Pancreas (tissue), 10 donors: Measurements from ENCODE around the gene TXK. TPM values are rescaled to one million over a fixed set of nuclear protein-coding genes. Genes with fewer than 3 reads are reported as not detected.

Experiments
- ATAC-seq, 4 donors: fragments of 200-7000 bp; cut with Tn5 transposase; one replicate each; pipeline versions ENCODE4 v1.8.0 to v1.9.1; 2020; ENCODE audit warnings: mild to moderate bottlenecking in 4 of 4, moderate library complexity in 4 of 4
- DNase-seq, 6 donors: peaks; one replicate each; pipeline ENCODE4 v3.0.0-alpha.2; 2020
- FAIRE-seq: peaks from 2 replicates; lab custom pipeline; 2012; peaks lifted over from hg19 to GRCh38; lab: Jason Lieb, UNC
- H3K27ac ChIP-seq, 4 donors: fragments of 200-600 bp; sonication (generic); 1 replicate in 3 of 4; 2 replicates in 1 of 4; pipeline versions ENCODE4 v1.5.0 to v1.8.0; 2020
- H3K27me3 ChIP-seq, 4 donors: fragments of 200-600 bp; one replicate each; pipeline ENCODE4 v1.8.0; 2021
- H3K36me3 ChIP-seq, 3 donors: fragments of 200-600 bp; sonication (generic) in 1 of 3; one replicate each; pipeline versions ENCODE4 v1.5.0 to v1.8.0; 2020 to 2021
- H3K4me1 ChIP-seq, 3 donors: fragments of 200-600 bp; one replicate each; pipeline ENCODE4 v1.8.0; 2021
- H3K4me3 ChIP-seq, 4 donors: fragments of 200-600 bp; sonication (generic) in 2 of 4; one replicate each; pipeline versions ENCODE4 v1.5.0 to v1.8.0; 2020 to 2021
- H3K9me3 ChIP-seq, 4 donors: fragments of 200-600 bp; one replicate each; pipeline ENCODE4 v1.8.0; 2021
- WGBS, 2 donors: extraction: QIAGEN DNeasy Blood & Tissue Kit; methylation state at CpG; one replicate each; pipeline ENCODE4 v1.1.7; 2013; 5-methylcytosine and 5-hydroxymethylcytosine counted together
- intact Hi-C, 3 donors: fragments of 100-400 bp; cut with DNase I; formaldehyde crosslinking; loops; one replicate each; pipeline versions ENCODE4 v1.11.1 to v1.14.2; 2022
- polyA plus RNA-seq, 2 donors: library from polyadenylated mRNA; stranded (reverse); fragments of 200-250 nt; gene quantifications; one replicate each; pipeline ENCODE4 v1.2.3, GENCODE V29; 2013
- total RNA-seq, 6 donors: library from RNA; stranded (reverse); fragmentation: NEBNext Ultra II Directional in 4 of 6; extraction: Animal tissue kit (Norgen Biotek cat#: 25700) in 4 of 6; gene quantifications; one replicate each; pipeline versions ENCODE4 v1.2.1 to v1.2.4, GENCODE V29; 2021 to 2023
- TF ChIP-seq, protein P1 (sequence below), 4 donors: fragments of 200-600 bp; sonication (generic) in 3 of 4; IDR thresholded peaks; one replicate each; pipeline versions ENCODE4 v1.5.0 to v1.8.0; 2021; ENCODE audit warnings: antibody characterized with exemption in 4 of 4
- donor health status: healthy with polysubstance abuse.
- donor health status: DM: no; HTN: no; CAD: no; lungs with moderate emphysema.
- donor health status: DM: no; HTN: no; CAD: no.
- donor health status: control.
- donor health status: control.
- donor health status: Bipolar disorder and iron deficiency.
- donor health status: DM: yes; HTN: yes; CAD: no.
- donor health status: DM: no; HTN: no; CAD: no.
- donor health status: DM: no; HTN: no; CAD: no.
- donor health status: DM: yes; HTN: yes; CAD: no.

The TXK gene
- 1 to 10 TPM in 1 of 6 donors, under 1 TPM in 5; 0.51 to 1.6 (median 0.81) TPM for total RNA-seq
- under 1 TPM; 0.46 to 0.70 TPM for polyA plus RNA-seq

DNA sequence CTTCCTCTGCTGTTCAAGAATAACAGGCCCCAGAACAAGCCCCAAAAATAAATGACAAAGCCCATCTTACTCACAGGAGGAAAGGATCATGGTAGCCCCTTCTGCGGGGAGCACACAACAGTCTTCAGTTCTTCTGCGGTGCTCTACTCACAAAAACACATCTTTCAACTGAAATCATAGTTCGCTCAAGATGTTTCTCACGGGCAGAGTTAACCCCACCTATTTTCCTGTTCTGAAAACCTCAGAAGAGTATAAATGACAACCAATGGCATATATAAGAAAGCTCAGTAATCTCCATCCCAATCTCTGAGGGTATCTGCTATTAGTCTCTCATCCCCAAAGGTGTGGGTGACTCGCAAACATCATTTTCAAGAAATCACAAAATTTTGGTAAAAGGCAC lies at the start of gene TXK:
Gene TXK (minus strand): TSS at position 170 of the 400 bp plus-strand sequence. CDS start 80 bp downstream, at position 90.
- peaks cover 7 to 11% (median 9%) of the 10 kb centered on the region in 3 donors for H3K4me1 ChIP-seq
- TF ChIP-seq, protein P1, sequence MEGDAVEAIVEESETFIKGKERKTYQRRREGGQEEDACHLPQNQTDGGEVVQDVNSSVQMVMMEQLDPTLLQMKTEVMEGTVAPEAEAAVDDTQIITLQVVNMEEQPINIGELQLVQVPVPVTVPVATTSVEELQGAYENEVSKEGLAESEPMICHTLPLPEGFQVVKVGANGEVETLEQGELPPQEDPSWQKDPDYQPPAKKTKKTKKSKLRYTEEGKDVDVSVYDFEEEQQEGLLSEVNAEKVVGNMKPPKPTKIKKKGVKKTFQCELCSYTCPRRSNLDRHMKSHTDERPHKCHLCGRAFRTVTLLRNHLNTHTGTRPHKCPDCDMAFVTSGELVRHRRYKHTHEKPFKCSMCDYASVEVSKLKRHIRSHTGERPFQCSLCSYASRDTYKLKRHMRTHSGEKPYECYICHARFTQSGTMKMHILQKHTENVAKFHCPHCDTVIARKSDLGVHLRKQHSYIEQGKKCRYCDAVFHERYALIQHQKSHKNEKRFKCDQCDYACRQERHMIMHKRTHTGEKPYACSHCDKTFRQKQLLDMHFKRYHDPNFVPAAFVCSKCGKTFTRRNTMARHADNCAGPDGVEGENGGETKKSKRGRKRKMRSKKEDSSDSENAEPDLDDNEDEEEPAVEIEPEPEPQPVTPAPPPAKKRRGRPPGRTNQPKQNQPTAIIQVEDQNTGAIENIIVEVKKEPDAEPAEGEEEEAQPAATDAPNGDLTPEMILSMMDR (IDR thresholded peaks at IDR 0.05): no peak
- H3K4me3 ChIP-seq: no peak within 1 kb of the TSS
- DNase-seq (no peak), FAIRE-seq (no peak), ATAC-seq (no peak)
- H3K27me3 ChIP-seq: no peaks in the 10 kb centered on the region
- intact Hi-C loops: no loop called here
- H3K36me3 ChIP-seq: no peaks in the 10 kb centered on the region
- H3K9me3 ChIP-seq: no peaks in the 10 kb centered on the region
- H3K27ac ChIP-seq: no peak within 1 kb of the TSS
- 92 to 95% methylated on average over 5 of the region's 5 CpGs for WGBS, 2 donors

DNA sequence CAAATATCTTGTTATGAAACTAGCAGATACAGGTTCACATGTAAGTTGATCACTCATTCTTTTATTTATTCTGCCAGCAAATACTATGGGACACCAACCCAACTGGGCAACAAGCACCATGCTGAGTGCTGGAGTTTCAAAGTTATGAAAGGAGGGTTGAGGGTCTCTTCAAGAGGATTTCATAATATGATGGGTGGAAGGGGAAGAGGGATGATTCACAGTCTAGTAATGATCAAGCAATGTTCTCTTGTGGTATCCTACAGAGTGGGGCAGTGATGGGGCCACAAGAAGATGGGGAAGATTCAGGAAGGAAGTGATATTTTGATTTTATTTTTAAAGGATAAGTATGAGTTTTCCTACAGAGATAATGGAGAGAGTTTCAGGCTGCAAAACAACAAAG lies 46.2 kb upstream of the TXK start:
- no peaks in the 10 kb centered on the region for H3K4me1 ChIP-seq
- no peak for ATAC-seq
- DNase-seq: no peak

GRCh38 chr4:48178931-48179330 lies 44.9 kb upstream of the TXK start:
- TF ChIP-seq, protein P1 (IDR thresholded peaks at IDR 0.05): no peak
- DNase-seq (no peak), ATAC-seq (no peak), FAIRE-seq (no peak)
- Histone ChIP-seq H3K27ac (no peak overlapping the region), H3K4me3 (no peak overlapping the region), H3K27me3 (no peaks in the 10 kb centered on the region), H3K4me1 (no peaks in the 10 kb centered on the region), H3K9me3 (no peaks in the 10 kb centered on the region), H3K36me3 (no peaks in the 10 kb centered on the region)
- WGBS, 2 donors: 80 to 91% methylated on average over 4 of the region's 4 CpGs
- intact Hi-C loops: no loop called here

More for the DNA sequence above, 46.2 kb upstream of the TXK start:
- H3K36me3 ChIP-seq: no peaks in the 10 kb centered on the region
- H3K27me3 ChIP-seq: no peaks in the 10 kb centered on the region
- no peak overlapping the region for H3K4me3 ChIP-seq
- FAIRE-seq: no peak
- intact Hi-C loops: no loop called here
- no peaks in the 10 kb centered on the region for H3K9me3 ChIP-seq
- H3K27ac ChIP-seq: no peak overlapping the region
- TF ChIP-seq, protein P1 (IDR thresholded peaks at IDR 0.05): no peak

GRCh38 chr4:48175806-48176205 lies 41.8 kb upstream of the TXK start:
- H3K27me3 ChIP-seq: no peaks in the 10 kb centered on the region
- intact Hi-C loops: no loop called here
- DNase-seq (no peak), FAIRE-seq (no peak), ATAC-seq (no peak)
- TF ChIP-seq, protein P1 (IDR thresholded peaks at IDR 0.05): no peak
- no peaks in the 10 kb centered on the region for H3K4me1 ChIP-seq
- no peak overlapping the region for H3K27ac ChIP-seq
- no peak overlapping the region for H3K4me3 ChIP-seq
- H3K9me3 ChIP-seq: no peaks in the 10 kb centered on the region
- no peaks in the 10 kb centered on the region for H3K36me3 ChIP-seq

DNA sequence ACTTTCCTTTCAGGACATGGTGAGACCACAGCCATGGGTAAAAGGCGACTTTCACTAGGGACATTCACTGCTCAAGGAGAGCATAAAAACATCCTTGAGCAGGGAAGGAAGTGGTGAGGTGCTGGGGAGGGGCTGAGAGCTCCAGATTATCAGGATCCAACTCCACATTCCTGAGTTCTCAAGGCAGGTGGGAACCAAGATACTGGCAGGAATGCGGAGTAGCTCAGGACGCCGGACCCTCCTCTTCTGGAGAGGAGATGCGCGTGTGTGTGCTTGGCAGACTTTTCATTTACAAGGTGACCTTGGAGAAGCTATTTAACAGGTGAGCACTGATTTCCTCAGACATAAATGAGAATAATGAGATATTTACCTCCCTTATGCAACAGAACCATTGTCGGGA lies 41.3 kb upstream of the TXK start:
- DNase-seq (no peak), ATAC-seq (no peak), FAIRE-seq (no peak)
- no peak overlapping the region for H3K4me3 ChIP-seq
- H3K27ac ChIP-seq: no peak overlapping the region
- H3K4me1 ChIP-seq: no peaks in the 10 kb centered on the region
- no peaks in the 10 kb centered on the region for H3K9me3 ChIP-seq
- 79% methylated on average over 7 of the region's 7 CpGs for WGBS, 2 donors
- intact Hi-C loops: no loop called here
- TF ChIP-seq, protein P1 (IDR thresholded peaks at IDR 0.05): no peak
- no peaks in the 10 kb centered on the region for H3K36me3 ChIP-seq
- H3K27me3 ChIP-seq: no peaks in the 10 kb centered on the region
